A549 (cell line): ENCODE results near the gene TRMT2A.

ENCODE experiments used
- CHD2 ChIP-seq: fragments of 150-350 bp; IDR thresholded peaks from 2 replicates; pipeline ENCODE4 v1.6.1; 2014; ENCODE audit warnings: low read length; ENCODE audit not compliant: partially characterized antibody
- CTCF ChIP-seq: fragments of >200 bp; sonication (Bioruptor Twin); formaldehyde crosslinking; IDR thresholded peaks from 3 replicates; pipeline ENCODE4 v1.5.1; 2016
- EP300 ChIP-seq, 2 experiments: fragments of >200 bp; sonication (Bioruptor Twin); formaldehyde crosslinking; IDR thresholded peaks; 2 replicates in 1 of 2; 3 replicates in 1 of 2; pipeline ENCODE4 v1.6.1; 2016 to 2017
- FOSL2 ChIP-seq, 2 experiments: fragments of 450-650 bp in 1 of 2; fragments of >200 bp in 1 of 2; sonication (Bioruptor Twin) in 1 of 2; formaldehyde crosslinking; IDR thresholded peaks; 2 replicates each; pipeline versions ENCODE4 v1.5.0 to v1.6.1; 2016 to 2020; ENCODE audit warnings: mild to moderate bottlenecking in 1 of 2, moderate library complexity in 1 of 2
- JUN ChIP-seq, 2 experiments: fragments of >200 bp; sonication (Bioruptor Twin); formaldehyde crosslinking; IDR thresholded peaks; 2 replicates in 1 of 2; 3 replicates in 1 of 2; pipeline ENCODE4 v1.6.1; 2016 to 2017
- MAX ChIP-seq: IDR thresholded peaks from 2 replicates; pipeline ENCODE4 v1.6.1; 2012
- POLR2A ChIP-seq: IDR thresholded peaks from 2 replicates; pipeline ENCODE4 v1.6.1; 2012; ENCODE audit warnings: mild to moderate bottlenecking, low read length
- POLR2AphosphoS2 ChIP-seq: conservative IDR thresholded peaks from 2 replicates; pipeline ENCODE4 v1.6.1; 2012; ENCODE audit warnings: low read length, improper control_type of control experiment, inconsistent platforms
- RAD21 ChIP-seq, 2 experiments: fragments of >200 bp in 1 of 2; sonication (Bioruptor Twin) in 1 of 2; formaldehyde crosslinking in 1 of 2; IDR thresholded peaks in 1 of 2; conservative IDR thresholded peaks in 1 of 2; 2 replicates in 1 of 2; 3 replicates in 1 of 2; pipeline ENCODE4 v1.6.1; 2012 to 2018; ENCODE audit warnings: inconsistent platforms in 1 of 2
- SMC3 ChIP-seq: fragments of >200 bp; sonication (Bioruptor Twin); formaldehyde crosslinking; IDR thresholded peaks from 3 replicates; pipeline ENCODE4 v1.6.1; 2018; ENCODE audit warnings: inconsistent platforms
- TF ChIP-seq, protein P1 (sequence below): fragments of 150-350 bp; IDR thresholded peaks from 2 replicates; pipeline ENCODE4 v1.6.1; 2014; ENCODE audit warnings: low read depth, mild to moderate bottlenecking, low read length

GRCh38 chr22:20064545-20065262, 52.3 kb downstream of the TRMT2A start:
- TF ChIP-seq CTCF: no peak
- TF ChIP-seq JUN (IDR thresholded peaks at IDR 0.05): no peak
- TF ChIP-seq EP300 (IDR thresholded peaks at IDR 0.05): no peak
- TF ChIP-seq, protein P1, sequence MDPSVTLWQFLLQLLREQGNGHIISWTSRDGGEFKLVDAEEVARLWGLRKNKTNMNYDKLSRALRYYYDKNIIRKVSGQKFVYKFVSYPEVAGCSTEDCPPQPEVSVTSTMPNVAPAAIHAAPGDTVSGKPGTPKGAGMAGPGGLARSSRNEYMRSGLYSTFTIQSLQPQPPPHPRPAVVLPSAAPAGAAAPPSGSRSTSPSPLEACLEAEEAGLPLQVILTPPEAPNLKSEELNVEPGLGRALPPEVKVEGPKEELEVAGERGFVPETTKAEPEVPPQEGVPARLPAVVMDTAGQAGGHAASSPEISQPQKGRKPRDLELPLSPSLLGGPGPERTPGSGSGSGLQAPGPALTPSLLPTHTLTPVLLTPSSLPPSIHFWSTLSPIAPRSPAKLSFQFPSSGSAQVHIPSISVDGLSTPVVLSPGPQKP: no peak
- no peak for TF ChIP-seq POLR2A
- TF ChIP-seq FOSL2 (IDR thresholded peaks at IDR 0.05): no peak
- no peak for TF ChIP-seq FOSL2 (CRISPR knock-in tag; IDR thresholded peaks at IDR 0.05)
- TF ChIP-seq CHD2: no peak
- TF ChIP-seq RAD21 (conservative IDR thresholded peaks at IDR 0.05 in 1 of 2, IDR thresholded peaks at IDR 0.05 in 1 of 2): no peak
- no peak for TF ChIP-seq SMC3
- no peak for TF ChIP-seq MAX
- no peak for TF ChIP-seq POLR2AphosphoS2
